ENCODE measurements around the gene NMNAT1. TPM values are rescaled to one million over a fixed set of nuclear protein-coding genes. Genes with fewer than 3 reads are reported as not detected.
A peak's percentile ranks its signal among the peaks of the same experiment; 100 is the strongest.
"Not testable (repeated sequence)": the region's sequence is repeated elsewhere in the genome, so short reads cannot be mapped to it uniquely, and the experiment has no call there.

NMNAT1 gene
- total and polyA plus RNA-seq, 3 experiments from 2014 or later = 6.4 to 12.1 (median 11.3) TPM

DNA sequence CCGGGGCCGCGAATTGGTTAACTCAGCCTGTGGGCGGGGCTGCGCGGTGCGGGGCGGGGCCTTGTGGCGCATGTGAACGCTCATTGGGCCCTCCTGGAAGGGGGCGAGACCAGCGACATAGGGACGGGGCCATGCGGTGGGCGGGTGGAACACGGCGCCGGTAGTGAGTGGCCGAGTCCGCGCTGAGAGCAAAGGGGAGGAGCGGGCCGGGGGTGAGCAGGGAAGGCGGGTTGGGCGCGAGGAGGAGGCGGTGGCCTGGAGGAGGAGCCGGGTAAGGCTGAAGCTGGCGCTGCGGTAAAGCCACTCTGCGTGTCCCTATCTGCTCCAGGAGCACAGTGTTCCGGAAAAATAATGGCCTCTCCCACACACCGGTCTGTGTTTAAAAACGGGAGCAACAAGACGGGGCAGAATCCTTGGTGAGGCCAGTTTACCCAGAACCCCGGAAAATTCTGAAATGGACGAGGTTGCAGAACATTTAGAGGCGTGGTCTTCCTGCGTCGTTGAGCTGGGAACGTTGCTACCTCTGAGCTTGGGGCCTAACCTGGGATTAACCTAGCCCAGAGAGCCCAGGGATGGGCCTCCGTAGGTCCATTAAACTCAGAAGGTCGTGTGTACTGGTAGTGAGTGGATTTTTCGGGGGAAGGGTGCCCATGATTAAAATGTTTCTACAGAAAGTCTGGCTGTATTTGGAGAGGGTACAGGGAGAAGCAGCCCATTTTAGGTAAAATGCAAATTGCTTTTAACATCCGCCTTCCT, 32.7 kb upstream of the NMNAT1 start:
- POLR2A ChIA-PET = interaction anchor here (0.5 to 1.0 kb wide), 6 partner anchors 16 to 256 kb away, joined by 3 to 7 read pairs (median 3); partner anchors contain the start of genes LZIC and NMNAT1
- Histone ChIP-seq H3K4me1 (ENCODE audit: insufficient read depth, low read length) (peaks cover 26% of the 10 kb centered on the region), H3K27me3 (ENCODE audit: insufficient read depth, low read length, poor library complexity, severe bottlenecking) (no peaks in the 10 kb centered on the region), H3K36me3 (ENCODE audit: insufficient read depth, low read length) (no peaks in the 10 kb centered on the region), H3K4me3 (ENCODE audit: low read length) (peak overlapping the region; percentile 79), H3K27ac (ENCODE audit: low read depth, low read length) (peak overlapping the region; percentile 89), H3K9me3 (ENCODE audit: low read length) (no peaks in the 10 kb centered on the region)
- CTCF ChIA-PET = interaction anchor here (0.6 to 1.2 kb wide), 3 partner anchors 30 to 123 kb away, joined by 3 to 5 read pairs (median 3); partner anchors contain the start of genes LZIC and NMNAT1
- peak; percentile 100 for DNase-seq
- H3K4me3 Mint-ChIP-seq = peak overlapping the region; percentile 90 to 98 (median 94)
- H3K4me1 Mint-ChIP-seq = peaks cover 31 to 45% (median 36%) of the 10 kb centered on the region in 3 donors
- H3K27me3 Mint-ChIP-seq = peaks cover 0 to 5% of the 10 kb centered on the region in 2 donors
- no peaks in the 10 kb centered on the region for H3K9me3 Mint-ChIP-seq
- peak overlapping the region; percentile 83 to 97 (median 95) for H3K27ac Mint-ChIP-seq
- H3K36me3 Mint-ChIP-seq = peaks cover 0 to 10% (median 0%) of the 10 kb centered on the region in 3 donors

DNA sequence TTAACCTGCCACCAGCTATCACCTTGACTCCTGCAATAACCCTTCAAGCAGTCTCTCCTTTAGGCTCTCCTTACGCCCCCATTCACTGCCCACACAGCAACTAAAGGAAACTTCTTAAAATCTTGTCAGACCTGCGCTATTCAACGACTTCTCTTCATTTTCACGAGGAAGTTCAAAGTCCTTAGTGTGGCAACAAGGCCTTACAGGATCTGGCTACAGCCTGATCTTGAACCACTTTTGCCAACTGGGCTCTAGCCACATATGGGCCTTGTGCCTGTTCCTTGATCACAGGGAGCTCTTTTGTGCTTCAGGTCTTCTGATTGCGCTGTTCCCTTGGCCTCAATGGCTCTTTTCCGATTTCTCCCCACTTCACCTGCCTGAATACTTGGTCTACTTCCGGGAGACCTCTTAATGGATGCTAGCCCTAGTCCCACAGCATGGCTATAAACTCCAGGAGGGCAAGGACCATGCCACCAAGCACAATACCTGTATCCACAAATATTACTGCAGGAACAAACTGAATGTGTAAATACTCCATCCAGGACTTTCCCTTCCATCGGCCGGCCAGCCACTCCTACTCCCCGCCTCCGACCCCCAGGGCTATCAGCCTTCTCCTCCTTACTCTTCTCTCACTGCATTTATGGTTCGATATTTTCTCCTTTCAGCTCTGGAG, 30.9 kb upstream of the NMNAT1 start:
- Histone ChIP-seq H3K4me1 (ENCODE audit: insufficient read depth, low read length) (peaks cover 26% of the 10 kb centered on the region), H3K27me3 (ENCODE audit: insufficient read depth, low read length, poor library complexity, severe bottlenecking) (no peaks in the 10 kb centered on the region), H3K27ac (ENCODE audit: low read depth, low read length) (no peak overlapping the region), H3K9me3 (ENCODE audit: low read length) (no peaks in the 10 kb centered on the region), H3K36me3 (ENCODE audit: insufficient read depth, low read length) (no peaks in the 10 kb centered on the region), H3K4me3 (ENCODE audit: low read length) (no peak overlapping the region)
- Mint-ChIP-seq H3K36me3 (peaks cover 0 to 10% (median 0%) of the 10 kb centered on the region in 3 donors), H3K27ac (peak overlapping the region; percentile 21 to 94 (median 56)), H3K27me3 (peaks cover 0 to 5% of the 10 kb centered on the region in 2 donors), H3K4me1 (peaks cover 31 to 38% (median 34%) of the 10 kb centered on the region in 3 donors), H3K4me3 (peak overlapping the region; percentile 6 to 86 (median 52)), H3K9me3 (no peaks in the 10 kb centered on the region)
- ChIA-PET CTCF (no interaction called here), POLR2A (no interaction called here)
- no peak for DNase-seq

DNA sequence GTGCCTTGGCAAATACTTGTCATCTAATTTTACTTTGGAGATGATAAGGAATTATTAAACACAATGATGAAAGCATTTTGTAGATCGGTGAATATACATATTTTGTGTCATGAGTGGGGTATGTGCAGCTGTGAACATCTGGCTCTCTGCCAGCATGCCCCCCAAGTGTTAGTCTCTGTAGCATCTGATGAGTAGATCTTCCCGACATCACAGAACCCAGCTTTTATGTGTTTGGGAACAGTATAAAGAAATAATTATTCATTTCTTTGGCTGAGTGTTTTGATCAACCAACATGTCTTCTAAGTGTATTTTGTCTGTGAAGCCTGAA, 28.7 kb upstream of the NMNAT1 start:
- Histone ChIP-seq H3K4me3 (ENCODE audit: low read length) (no peak overlapping the region), H3K4me1 (ENCODE audit: insufficient read depth, low read length) (peaks cover 15% of the 10 kb centered on the region), H3K27ac (ENCODE audit: low read depth, low read length) (no peak overlapping the region), H3K36me3 (ENCODE audit: insufficient read depth, low read length) (no peaks in the 10 kb centered on the region), H3K9me3 (ENCODE audit: low read length) (no peaks in the 10 kb centered on the region), H3K27me3 (ENCODE audit: insufficient read depth, low read length, poor library complexity, severe bottlenecking) (no peaks in the 10 kb centered on the region)
- CTCF ChIA-PET = interaction anchor here (0.7 to 1.0 kb wide), 2 partner anchors 16 to 39 kb away, joined by 3 to 4 read pairs; no protein-coding TSS in a partner anchor
- POLR2A ChIA-PET = interaction anchor here (0.6 kb wide), 2 partner anchors 24 to 36 kb away, joined by 4 read pairs; no protein-coding TSS in a partner anchor
- H3K36me3 Mint-ChIP-seq = peaks cover 0 to 7% (median 2%) of the 10 kb centered on the region in 3 donors
- no peak overlapping the region for H3K4me3 Mint-ChIP-seq
- peak overlapping the region in 2 of 8 donors; percentile 8 to 17 for H3K27ac Mint-ChIP-seq
- no peak for DNase-seq
- no peaks in the 10 kb centered on the region for H3K9me3 Mint-ChIP-seq
- peaks cover 0 to 1% of the 10 kb centered on the region in 2 donors for H3K27me3 Mint-ChIP-seq
- peaks cover 16 to 19% (median 17%) of the 10 kb centered on the region in 3 donors for H3K4me1 Mint-ChIP-seq

DNA sequence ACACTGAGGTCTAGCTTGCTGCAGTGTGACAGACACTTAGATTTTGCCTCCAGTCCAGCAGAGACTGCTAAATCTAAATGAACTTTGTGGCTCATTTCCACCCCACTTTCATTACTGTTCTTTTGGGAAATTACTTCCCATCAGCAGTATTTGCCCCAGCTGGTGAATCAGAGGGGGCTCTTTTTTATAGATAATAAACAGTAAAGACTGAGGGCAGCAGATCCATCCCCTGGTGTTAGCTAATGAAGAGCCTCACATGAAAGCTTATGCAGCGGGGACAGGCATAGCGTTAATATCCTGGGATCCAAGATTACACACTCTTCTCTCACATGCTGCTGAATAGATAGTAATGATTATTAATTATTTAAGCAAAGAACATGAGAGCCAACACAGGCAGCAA, 26.8 kb upstream of the NMNAT1 start:
- ChIA-PET POLR2A (interaction anchor here (0.6 kb wide), 1 partner anchor 31 kb away, joined by 3 read pairs; no protein-coding TSS in a partner anchor), CTCF (interaction anchor here (0.9 to 1.1 kb wide), 2 partner anchors 12 to 34 kb away, joined by 3 read pairs; no protein-coding TSS in a partner anchor)
- Histone ChIP-seq H3K27ac (ENCODE audit: low read depth, low read length) (no peak overlapping the region), H3K4me3 (ENCODE audit: low read length) (no peak overlapping the region), H3K27me3 (ENCODE audit: insufficient read depth, low read length, poor library complexity, severe bottlenecking) (no peaks in the 10 kb centered on the region), H3K36me3 (ENCODE audit: insufficient read depth, low read length) (no peaks in the 10 kb centered on the region), H3K9me3 (ENCODE audit: low read length) (no peaks in the 10 kb centered on the region), H3K4me1 (ENCODE audit: insufficient read depth, low read length) (peaks cover 10% of the 10 kb centered on the region)
- no peaks in the 10 kb centered on the region for H3K9me3 Mint-ChIP-seq
- no peak for DNase-seq
- H3K4me3 Mint-ChIP-seq = no peak overlapping the region
- peaks cover 7 to 10% (median 7%) of the 10 kb centered on the region in 3 donors for H3K4me1 Mint-ChIP-seq
- peaks cover 0 to 3% of the 10 kb centered on the region in 2 donors for H3K27me3 Mint-ChIP-seq
- H3K36me3 Mint-ChIP-seq = peaks cover 0 to 2% (median 0%) of the 10 kb centered on the region in 3 donors
- H3K27ac Mint-ChIP-seq = no peak overlapping the region

DNA sequence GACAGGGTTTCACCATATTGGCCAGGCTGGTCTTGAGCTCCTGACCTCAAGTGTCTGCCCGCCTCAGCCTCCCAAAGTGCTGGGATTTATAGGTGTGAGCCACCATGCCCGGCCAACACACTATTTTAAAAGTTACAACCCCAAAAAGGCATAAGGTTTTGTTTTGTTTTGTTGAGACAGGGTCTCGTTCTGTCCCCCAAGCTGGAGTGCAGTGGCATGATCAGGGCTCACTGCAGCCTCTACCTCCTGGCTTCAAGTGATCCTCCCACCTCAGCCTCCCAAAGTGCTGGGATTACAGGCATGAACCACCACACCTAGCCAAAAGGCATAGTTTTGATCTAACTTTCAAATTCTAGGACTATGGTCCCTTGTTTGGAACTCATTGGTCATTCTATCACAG, 25.8 kb upstream of the NMNAT1 start:
- H3K27me3 Mint-ChIP-seq; H3K4me3 Mint-ChIP-seq; H3K4me1 Mint-ChIP-seq; H3K27me3 ChIP-seq (ENCODE audit: insufficient read depth, low read length, poor library complexity, severe bottlenecking); H3K36me3 ChIP-seq (ENCODE audit: insufficient read depth, low read length); H3K36me3 Mint-ChIP-seq; POLR2A ChIA-PET; H3K27ac Mint-ChIP-seq; DNase-seq; H3K9me3 ChIP-seq (ENCODE audit: low read length); H3K9me3 Mint-ChIP-seq; H3K27ac ChIP-seq (ENCODE audit: low read depth, low read length); H3K4me1 ChIP-seq (ENCODE audit: insufficient read depth, low read length); H3K4me3 ChIP-seq (ENCODE audit: low read length): not testable (repeated sequence)
- CTCF ChIA-PET = interaction anchor here (0.9 to 1.1 kb wide), 2 partner anchors 13 to 33 kb away, joined by 3 read pairs; no protein-coding TSS in a partner anchor

DNA sequence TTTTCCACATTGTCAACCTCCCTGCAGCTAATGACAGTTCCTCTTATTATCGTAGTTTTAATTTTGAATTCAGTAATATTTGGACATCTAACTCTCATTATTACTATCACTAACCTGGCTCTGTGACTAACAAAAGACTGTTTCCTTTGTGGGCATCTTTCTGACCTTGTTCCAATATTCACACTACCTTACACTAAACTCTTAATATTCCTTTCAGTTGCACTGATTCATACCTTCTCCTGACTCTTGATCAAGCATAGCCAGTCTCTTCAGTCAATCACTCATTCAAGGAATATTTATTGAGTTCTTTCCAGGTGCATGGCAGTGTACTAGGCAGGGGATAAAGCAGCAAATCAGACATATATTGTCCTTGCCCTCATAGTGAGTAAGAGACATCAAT, 25.4 kb upstream of the NMNAT1 start:
- DNase-seq = no peak
- POLR2A ChIA-PET = no interaction called here
- CTCF ChIA-PET = no interaction called here

DNA sequence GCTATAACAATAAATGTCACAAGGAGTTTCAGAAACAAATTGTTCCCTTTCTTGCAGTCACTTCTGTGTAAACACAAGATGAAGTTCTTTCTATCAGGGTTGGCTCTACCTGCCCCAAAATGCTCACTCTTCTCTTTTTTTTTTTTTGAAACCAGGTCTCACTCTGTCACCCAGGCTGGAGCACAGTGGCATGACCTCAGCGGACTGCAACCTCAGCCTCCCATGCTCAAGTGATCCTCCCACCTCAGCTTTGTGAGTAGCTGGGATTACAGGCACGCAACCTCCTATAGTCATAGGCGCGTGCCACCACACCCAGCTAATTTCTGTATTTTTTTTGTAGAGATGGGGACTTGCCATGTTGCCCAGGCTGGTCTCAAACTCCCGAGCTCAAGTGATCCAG, 22.7 kb upstream of the NMNAT1 start:
- DNase-seq = no peak
- ChIA-PET CTCF (interaction anchor here (1.6 kb wide), 1 partner anchor 46 kb away, joined by 3 read pairs; no protein-coding TSS in a partner anchor), POLR2A (no interaction called here)
- Mint-ChIP-seq H3K36me3 (peaks cover 0 to 2% (median 0%) of the 10 kb centered on the region in 3 donors), H3K4me1 (no peaks in the 10 kb centered on the region), H3K27ac (no peak overlapping the region), H3K4me3 (no peak overlapping the region), H3K9me3 (no peaks in the 10 kb centered on the region), H3K27me3 (peaks cover 0 to 2% of the 10 kb centered on the region in 2 donors)
- Histone ChIP-seq H3K27me3 (ENCODE audit: insufficient read depth, low read length, poor library complexity, severe bottlenecking) (no peaks in the 10 kb centered on the region), H3K27ac (ENCODE audit: low read depth, low read length) (no peak overlapping the region), H3K4me1 (ENCODE audit: insufficient read depth, low read length) (no peaks in the 10 kb centered on the region), H3K9me3 (ENCODE audit: low read length) (no peaks in the 10 kb centered on the region), H3K36me3 (ENCODE audit: insufficient read depth, low read length) (no peaks in the 10 kb centered on the region), H3K4me3 (ENCODE audit: low read length) (no peak overlapping the region)

More for the DNA sequence above, 25.4 kb upstream of the NMNAT1 start:
- Mint-ChIP-seq H3K36me3 (peaks cover 0 to 2% (median 0%) of the 10 kb centered on the region in 3 donors), H3K9me3 (no peaks in the 10 kb centered on the region), H3K27ac (peak overlapping the region in 1 of 8 donors; percentile 2), H3K4me3 (no peak overlapping the region), H3K4me1 (no peaks in the 10 kb centered on the region), H3K27me3 (peaks cover 0 to 2% of the 10 kb centered on the region in 2 donors)
- H3K4me3 ChIP-seq (ENCODE audit: low read length) = no peak overlapping the region
- no peak overlapping the region for H3K27ac ChIP-seq (ENCODE audit: low read depth, low read length)
- H3K9me3 ChIP-seq (ENCODE audit: low read length) = no peaks in the 10 kb centered on the region
- no peaks in the 10 kb centered on the region for H3K4me1 ChIP-seq (ENCODE audit: insufficient read depth, low read length)
- H3K27me3 ChIP-seq (ENCODE audit: insufficient read depth, low read length, poor library complexity, severe bottlenecking) = no peaks in the 10 kb centered on the region
- no peaks in the 10 kb centered on the region for H3K36me3 ChIP-seq (ENCODE audit: insufficient read depth, low read length)

DNA sequence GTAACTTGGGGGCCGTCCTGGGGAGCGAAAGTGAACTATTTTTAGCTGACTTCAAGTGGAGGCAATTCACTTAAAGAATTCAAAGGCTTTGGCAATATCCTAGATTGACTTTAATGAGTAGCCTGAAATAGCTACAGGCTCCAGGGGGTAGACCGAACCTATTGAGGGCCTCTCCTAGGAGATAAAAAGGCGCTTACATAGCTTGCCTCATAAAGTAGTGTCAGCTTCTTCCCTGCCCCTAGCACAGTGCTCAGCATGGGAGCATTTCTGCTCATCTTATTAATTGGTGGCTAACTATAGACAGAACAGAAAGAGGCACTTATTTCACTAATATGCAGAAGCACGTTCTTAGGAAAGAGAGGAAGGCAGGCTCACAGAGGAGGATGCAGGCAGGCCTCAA, 20.9 kb upstream of the NMNAT1 start:
- Mint-ChIP-seq H3K4me1 (no peaks in the 10 kb centered on the region), H3K36me3 (peaks cover 0 to 10% (median 4%) of the 10 kb centered on the region in 3 donors), H3K9me3 (no peaks in the 10 kb centered on the region), H3K27ac (peak overlapping the region in 1 of 8 donors; percentile 18), H3K27me3 (peaks cover 0 to 2% of the 10 kb centered on the region in 2 donors), H3K4me3 (no peak overlapping the region)
- Histone ChIP-seq H3K27me3 (ENCODE audit: insufficient read depth, low read length, poor library complexity, severe bottlenecking) (no peaks in the 10 kb centered on the region), H3K4me1 (ENCODE audit: insufficient read depth, low read length) (no peaks in the 10 kb centered on the region), H3K4me3 (ENCODE audit: low read length) (no peak overlapping the region), H3K27ac (ENCODE audit: low read depth, low read length) (no peak overlapping the region), H3K9me3 (ENCODE audit: low read length) (no peaks in the 10 kb centered on the region), H3K36me3 (ENCODE audit: insufficient read depth, low read length) (no peaks in the 10 kb centered on the region)
- POLR2A ChIA-PET = no interaction called here
- CTCF ChIA-PET = no interaction called here
- DNase-seq = no peak

Measured in CD8-positive, alpha-beta memory T cell (primary cell).